DOHH2 (cell line): Measurements from ENCODE around the gene ZBTB46.

Experiments used
- EZH2phosphoT487 ChIP-seq: fragments of 200-600 bp; sonication (generic); IDR thresholded peaks from 2 replicates; pipeline ENCODE4 v1.6.1; 2017; ENCODE audit warnings: borderline replicate concordance, mild to moderate bottlenecking, antibody characterized with exemption, low read length, moderate library complexity, mixed read lengths
- TF ChIP-seq, protein P1 (sequence below): fragments of 200-600 bp; sonication (generic); IDR thresholded peaks from one replicate; pipeline ENCODE4 v1.5.1; 2014; ENCODE audit warnings: antibody characterized with exemption, mild to moderate bottlenecking, low read depth, low read length; ENCODE audit not compliant: poor library complexity, severe bottlenecking

DNA sequence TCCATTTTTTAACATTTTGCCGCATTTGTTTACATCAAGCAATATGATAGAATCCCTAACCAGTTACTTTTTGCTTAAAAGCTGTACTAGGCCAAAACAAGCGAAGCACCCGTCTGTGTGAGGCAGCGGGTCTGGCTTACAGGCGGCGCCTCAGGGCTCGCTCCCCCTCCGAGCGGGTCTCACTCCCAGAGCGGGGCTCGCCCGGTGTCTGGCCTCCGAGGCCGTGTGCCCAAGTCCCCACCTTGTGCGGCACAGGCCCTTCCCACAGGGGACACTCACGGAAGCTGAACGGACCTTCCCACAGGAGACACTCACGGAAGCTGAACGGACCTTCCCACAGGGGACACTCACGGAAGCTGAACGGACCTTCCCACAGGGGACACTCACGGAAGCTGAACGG lies 23.4 kb downstream of the ZBTB46 start:
- TF ChIP-seq, protein P1, sequence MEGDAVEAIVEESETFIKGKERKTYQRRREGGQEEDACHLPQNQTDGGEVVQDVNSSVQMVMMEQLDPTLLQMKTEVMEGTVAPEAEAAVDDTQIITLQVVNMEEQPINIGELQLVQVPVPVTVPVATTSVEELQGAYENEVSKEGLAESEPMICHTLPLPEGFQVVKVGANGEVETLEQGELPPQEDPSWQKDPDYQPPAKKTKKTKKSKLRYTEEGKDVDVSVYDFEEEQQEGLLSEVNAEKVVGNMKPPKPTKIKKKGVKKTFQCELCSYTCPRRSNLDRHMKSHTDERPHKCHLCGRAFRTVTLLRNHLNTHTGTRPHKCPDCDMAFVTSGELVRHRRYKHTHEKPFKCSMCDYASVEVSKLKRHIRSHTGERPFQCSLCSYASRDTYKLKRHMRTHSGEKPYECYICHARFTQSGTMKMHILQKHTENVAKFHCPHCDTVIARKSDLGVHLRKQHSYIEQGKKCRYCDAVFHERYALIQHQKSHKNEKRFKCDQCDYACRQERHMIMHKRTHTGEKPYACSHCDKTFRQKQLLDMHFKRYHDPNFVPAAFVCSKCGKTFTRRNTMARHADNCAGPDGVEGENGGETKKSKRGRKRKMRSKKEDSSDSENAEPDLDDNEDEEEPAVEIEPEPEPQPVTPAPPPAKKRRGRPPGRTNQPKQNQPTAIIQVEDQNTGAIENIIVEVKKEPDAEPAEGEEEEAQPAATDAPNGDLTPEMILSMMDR: no peak
- TF ChIP-seq EZH2phosphoT487: no peak
